Stimulated activated CD4-positive, alpha-beta T cell treated with anti-CD3 and anti-CD28 coated beads, Interleukin-12 subunit alpha, Interleukin-12 subunit beta, amount 100 ng/mL, for 24 hours (primary cell): Measurements from ENCODE around the gene ENO2.
A peak's percentile ranks its signal among the peaks of the same experiment; 100 is the strongest.

Source experiments
- DNase-seq, 2 experiments: peaks; one replicate each; pipeline ENCODE4 v3.0.0-alpha.2; 2020; ENCODE audit warnings: low read depth in 2 of 2

The ENO2 gene

GRCh38 chr12:6932766-6933165 is 18.4 kb downstream of the ENO2 start:
- no peak for DNase-seq

DNA sequence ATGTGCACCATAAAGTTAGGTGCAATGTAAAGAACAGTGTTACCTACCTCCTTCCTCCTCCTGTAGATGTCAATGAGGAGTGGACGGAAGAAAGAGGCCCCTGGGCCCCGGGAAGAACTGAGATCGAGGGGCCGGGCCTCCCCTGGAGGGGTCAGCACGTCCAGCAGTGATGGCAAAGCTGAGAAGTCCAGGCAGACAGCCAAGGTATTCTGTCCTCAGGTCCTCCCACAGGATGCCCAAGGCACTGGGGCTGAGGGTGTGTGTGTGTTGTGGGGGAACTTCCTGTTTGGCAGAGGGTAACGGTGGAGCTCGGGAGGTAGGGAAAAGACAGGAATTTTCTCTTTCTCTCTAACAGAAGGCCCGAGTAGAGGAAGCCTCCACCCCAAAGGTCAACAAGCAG is 19.7 kb downstream of the ENO2 start:
- no peak for DNase-seq

DNA sequence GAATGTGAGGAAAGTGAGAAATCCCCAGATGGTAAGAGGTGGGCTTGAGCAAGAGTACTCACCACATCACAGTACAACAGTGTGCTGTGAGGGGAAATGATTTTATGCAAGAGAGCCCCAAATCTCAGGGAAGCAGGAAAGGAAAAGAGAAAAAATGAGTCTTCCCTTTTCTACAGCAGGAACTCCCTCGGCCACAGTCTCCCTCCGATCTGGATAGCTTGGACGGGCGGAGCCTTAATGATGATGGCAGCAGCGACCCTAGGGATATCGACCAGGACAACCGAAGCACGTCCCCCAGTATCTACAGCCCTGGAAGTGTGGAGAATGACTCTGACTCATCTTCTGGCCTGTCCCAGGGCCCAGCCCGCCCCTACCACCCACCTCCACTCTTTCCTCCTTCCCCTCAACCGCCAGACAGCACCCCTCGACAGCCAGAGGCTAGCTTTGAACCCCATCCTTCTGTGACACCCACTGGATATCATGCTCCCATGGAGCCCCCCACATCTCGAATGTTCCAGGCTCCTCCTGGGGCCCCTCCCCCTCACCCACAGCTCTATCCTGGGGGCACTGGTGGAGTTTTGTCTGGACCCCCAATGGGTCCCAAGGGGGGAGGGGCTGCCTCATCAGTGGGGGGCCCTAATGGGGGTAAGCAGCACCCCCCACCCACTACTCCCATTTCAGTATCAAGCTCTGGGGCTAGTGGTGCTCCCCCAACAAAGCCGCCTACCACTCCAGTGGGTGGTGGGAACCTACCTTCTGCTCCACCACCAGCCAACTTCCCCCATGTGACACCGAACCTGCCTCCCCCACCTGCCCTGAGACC is 21.2 kb downstream of the ENO2 start:
- no peak for DNase-seq

DNA sequence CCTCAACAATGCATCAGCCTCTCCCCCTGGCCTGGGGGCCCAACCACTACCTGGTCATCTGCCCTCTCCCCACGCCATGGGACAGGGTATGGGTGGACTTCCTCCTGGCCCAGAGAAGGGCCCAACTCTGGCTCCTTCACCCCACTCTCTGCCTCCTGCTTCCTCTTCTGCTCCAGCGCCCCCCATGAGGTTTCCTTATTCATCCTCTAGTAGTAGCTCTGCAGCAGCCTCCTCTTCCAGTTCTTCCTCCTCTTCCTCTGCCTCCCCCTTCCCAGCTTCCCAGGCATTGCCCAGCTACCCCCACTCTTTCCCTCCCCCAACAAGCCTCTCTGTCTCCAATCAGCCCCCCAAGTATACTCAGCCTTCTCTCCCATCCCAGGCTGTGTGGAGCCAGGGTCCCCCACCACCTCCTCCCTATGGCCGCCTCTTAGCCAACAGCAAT is 21.8 kb downstream of the ENO2 start:
- DNase-seq, result no peak

- DNase-seq, result no peak
Observed at GRCh38 chr12:6936636-6937480, 22.5 kb downstream of the ENO2 start.

GRCh38 chr12:6937481-6938352 is 23.3 kb downstream of the ENO2 start:
- peak; percentile 86 to 92 for DNase-seq

DNA sequence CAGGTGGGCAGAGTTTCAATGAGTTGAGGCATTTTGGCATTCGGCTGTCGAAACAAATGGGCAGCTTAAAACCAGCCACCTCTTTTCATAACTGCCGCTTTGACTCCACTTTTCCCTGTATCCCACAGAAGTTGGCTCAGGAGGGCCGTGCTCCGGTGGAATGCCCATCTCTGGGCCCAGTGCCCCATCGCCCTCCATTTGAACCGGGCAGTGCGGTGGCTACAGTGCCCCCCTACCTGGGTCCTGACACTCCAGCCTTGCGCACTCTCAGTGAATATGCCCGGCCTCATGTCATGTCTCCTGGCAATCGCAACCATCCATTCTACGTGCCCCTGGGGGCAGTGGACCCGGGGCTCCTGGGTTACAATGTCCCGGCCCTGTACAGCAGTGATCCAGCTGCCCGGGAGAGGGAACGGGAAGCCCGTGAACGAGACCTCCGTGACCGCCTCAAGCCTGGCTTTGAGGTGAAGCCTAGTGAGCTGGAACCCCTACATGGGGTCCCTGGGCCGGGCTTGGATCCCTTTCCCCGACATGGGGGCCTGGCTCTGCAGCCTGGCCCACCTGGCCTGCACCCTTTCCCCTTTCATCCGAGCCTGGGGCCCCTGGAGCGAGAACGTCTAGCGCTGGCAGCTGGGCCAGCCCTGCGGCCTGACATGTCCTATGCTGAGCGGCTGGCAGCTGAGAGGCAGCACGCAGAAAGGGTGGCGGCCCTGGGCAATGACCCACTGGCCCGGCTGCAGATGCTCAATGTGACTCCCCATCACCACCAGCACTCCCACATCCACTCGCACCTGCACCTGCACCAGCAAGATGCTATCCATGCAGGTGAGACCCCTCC is 24.2 kb downstream of the ENO2 start:
- no peak for DNase-seq

DNA sequence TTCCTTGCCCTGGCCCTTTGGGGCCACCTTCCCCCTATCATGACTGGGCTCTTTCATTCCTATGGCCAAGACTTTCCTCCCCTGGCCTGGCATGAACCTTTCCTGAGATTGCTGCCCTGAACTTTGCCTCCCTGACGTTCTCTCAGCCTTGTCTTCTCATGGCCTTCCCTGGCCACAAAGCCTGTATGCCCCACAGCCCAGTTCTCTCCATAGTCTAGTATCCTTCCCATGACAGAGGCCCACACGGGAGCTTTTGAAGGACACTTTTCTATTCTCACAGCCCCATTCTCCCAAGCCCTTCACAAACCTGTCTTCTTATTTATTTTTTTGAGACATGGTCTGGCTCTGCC is 24.8 kb downstream of the ENO2 start:
- no peak for DNase-seq

- DNase-seq, result no peak
Observed at GRCh38 chr12:6941267-6941666, 26.9 kb downstream of the ENO2 start.

- DNase-seq, result no peak
Observed at GRCh38 chr12:6941782-6942181, 27.4 kb downstream of the ENO2 start.

DNA sequence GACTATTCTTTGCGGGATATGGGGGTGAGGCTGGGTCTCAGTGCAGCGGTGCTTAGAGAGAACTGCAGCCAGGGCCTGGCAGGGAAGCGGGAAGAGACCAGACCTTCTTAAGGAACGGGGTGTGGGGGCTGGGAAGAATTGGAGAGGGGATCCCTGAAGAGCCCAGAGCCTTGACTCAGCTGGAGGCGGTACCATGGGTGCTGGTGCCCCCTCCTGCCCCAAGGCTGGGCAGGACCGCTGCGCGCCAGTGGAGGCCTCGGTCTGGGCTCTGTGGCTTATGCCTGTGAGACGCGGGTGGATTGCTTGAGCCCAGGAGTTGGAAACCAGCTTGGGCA is 27.9 kb downstream of the ENO2 start:
- no peak for DNase-seq

DNA sequence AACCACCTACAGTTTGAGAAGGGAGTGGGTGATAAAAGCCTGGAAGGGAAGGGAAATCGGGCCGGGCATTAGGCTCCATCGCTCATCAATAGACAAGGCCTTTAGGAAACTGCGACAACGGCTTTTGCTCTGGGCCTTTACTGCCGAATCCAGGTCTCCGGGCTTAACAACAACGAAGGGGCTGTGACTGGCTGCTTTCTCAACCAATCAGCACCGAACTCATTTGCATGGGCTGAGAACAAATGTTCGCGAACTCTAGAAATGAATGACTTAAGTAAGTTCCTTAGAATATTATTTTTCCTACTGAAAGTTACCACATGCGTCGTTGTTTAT is 29.0 kb downstream of the ENO2 start:
- DNase-seq, result no peak

GRCh38 chr12:6943722-6944380 is 29.5 kb downstream of the ENO2 start, which contains the start of the genes C12orf57 and RNU7-1:
Gene C12orf57 (plus strand): TSS chr12:6944022. CDS start chr12:6944122, 100 bp downstream.
Gene RNU7-1 (plus strand): TSS chr12:6943816.
- peak; percentile 68 to 73 for DNase-seq

GRCh38 chr12:6944381-6945186 is 30.2 kb downstream of the ENO2 start:
- peak; percentile 78 to 88 for DNase-seq

- no peak for DNase-seq
Observed at GRCh38 chr12:6945613-6946012, 31.2 kb downstream of the ENO2 start.

- DNase-seq, result peak in 1 of 2 experiments; percentile 75
Observed at GRCh38 chr12:6946033-6946919, 31.9 kb downstream of the ENO2 start.

GRCh38 chr12:6946920-6947374 is 32.6 kb downstream of the ENO2 start:
- no peak for DNase-seq

DNA sequence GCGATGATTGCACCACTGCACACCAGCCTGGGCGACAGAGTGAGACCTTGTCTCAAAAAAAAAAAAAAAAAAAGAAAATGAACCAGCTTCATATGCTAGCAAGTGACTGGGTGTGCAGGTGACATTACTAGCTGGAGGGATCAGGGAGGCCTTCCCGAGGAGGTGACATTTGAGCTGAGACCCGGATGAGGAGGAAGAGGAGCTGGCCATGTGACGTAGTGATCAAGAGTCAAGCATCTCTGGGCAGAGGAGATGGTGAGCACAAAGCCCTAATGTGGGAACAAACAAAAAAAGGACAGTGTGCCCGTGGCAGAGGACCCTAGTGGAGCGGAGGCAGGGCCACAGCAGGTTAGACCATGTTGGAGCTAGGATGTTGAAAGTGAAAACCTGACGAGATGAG is 33.2 kb downstream of the ENO2 start:
- no peak for DNase-seq
